NB4 (cell line): Measurements from ENCODE around the gene SLC16A11.

ENCODE experiments used
- MAX ChIP-seq: IDR thresholded peaks from 2 replicates; pipeline ENCODE4 v1.6.1; 2011; ENCODE audit warnings: low read depth, low read length
- POLR2A ChIP-seq: IDR thresholded peaks from 2 replicates; pipeline ENCODE4 v1.6.1; 2011; ENCODE audit warnings: mild to moderate bottlenecking; ENCODE audit not compliant: insufficient read length; ENCODE audit errors: extremely low read depth
- TF ChIP-seq, protein P1 (sequence below): IDR thresholded peaks from one replicate; pipeline ENCODE4 v1.5.1; 2012; ENCODE audit warnings: low read depth, low read length

DNA sequence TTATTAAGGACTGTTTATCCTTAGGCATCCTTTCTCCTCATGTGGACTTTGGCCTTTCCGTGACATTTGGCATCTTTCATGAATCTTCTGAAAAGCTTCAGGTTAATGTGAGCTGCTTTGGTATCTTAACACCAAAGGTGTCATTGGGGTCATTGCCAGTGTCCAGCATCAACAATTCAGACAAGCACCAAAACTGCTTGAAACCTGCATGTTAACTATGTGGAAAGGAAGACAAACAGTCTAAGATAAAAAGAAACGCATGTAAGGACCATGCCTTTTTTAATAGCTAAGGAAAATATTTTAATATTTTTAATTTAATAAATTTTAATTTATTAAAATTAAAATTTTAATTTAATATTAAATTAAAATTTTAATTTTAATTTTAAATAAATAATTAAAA is 40.1 kb downstream of the SLC16A11 start:
- TF ChIP-seq, protein P1, sequence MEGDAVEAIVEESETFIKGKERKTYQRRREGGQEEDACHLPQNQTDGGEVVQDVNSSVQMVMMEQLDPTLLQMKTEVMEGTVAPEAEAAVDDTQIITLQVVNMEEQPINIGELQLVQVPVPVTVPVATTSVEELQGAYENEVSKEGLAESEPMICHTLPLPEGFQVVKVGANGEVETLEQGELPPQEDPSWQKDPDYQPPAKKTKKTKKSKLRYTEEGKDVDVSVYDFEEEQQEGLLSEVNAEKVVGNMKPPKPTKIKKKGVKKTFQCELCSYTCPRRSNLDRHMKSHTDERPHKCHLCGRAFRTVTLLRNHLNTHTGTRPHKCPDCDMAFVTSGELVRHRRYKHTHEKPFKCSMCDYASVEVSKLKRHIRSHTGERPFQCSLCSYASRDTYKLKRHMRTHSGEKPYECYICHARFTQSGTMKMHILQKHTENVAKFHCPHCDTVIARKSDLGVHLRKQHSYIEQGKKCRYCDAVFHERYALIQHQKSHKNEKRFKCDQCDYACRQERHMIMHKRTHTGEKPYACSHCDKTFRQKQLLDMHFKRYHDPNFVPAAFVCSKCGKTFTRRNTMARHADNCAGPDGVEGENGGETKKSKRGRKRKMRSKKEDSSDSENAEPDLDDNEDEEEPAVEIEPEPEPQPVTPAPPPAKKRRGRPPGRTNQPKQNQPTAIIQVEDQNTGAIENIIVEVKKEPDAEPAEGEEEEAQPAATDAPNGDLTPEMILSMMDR = no peak
- no peak for TF ChIP-seq POLR2A
- no peak for TF ChIP-seq MAX
